ENCODE measurements around the gene ASAP3. TPM values are rescaled to one million over a fixed set of nuclear protein-coding genes. Genes with fewer than 3 reads are reported as not detected.
A peak's percentile ranks its signal among the peaks of the same experiment; 100 is the strongest.

The ASAP3 gene
- total and polyA plus RNA-seq, 8 donors: 24.9 to 228 (median 30.5) TPM

DNA sequence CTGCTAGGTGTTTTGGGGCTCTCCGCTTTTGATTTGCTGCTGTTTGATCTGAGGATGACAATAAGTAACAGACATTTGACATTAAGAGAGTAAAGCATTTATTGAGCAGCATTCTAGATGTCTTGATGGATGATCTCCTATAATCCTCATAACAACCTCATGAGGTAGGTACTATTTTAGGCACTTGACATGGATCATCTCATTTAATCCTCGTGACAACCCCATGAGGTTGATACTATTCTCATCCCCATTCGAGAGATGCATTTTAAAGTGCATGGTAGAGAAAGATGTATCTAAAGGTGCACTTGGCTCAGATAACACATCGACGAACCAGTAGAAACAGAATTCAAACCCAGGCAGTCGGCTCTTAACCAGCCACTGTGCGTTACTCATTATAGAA, 86.1 kb downstream of the ASAP3 start:
- intact Hi-C loops (cut with DNase I; ENCODE audit: low total_unique reads): no loop called here
- 91 to 97% (median 94%) methylated on average over 7 of the region's 7 CpGs for WGBS, 5 donors
- Histone ChIP-seq H3K27ac (no peak overlapping the region), H3K9me3 (no peaks in the 10 kb centered on the region), H3K36me3 (peaks cover 3 to 45% (median 31%) of the 10 kb centered on the region in 4 donors), H3K4me3 (no peak overlapping the region), H3K27me3 (no peaks in the 10 kb centered on the region), H3K4me1 (peaks cover 19 to 40% (median 32%) of the 10 kb centered on the region in 4 donors)
- TF ChIP-seq POLR2AphosphoS5 (IDR thresholded peaks at IDR 0.05) (no peak), EP300 (IDR thresholded peaks at IDR 0.05) (no peak), POLR2A (IDR thresholded peaks at IDR 0.05) (no peak)
- TF ChIP-seq, protein P1, sequence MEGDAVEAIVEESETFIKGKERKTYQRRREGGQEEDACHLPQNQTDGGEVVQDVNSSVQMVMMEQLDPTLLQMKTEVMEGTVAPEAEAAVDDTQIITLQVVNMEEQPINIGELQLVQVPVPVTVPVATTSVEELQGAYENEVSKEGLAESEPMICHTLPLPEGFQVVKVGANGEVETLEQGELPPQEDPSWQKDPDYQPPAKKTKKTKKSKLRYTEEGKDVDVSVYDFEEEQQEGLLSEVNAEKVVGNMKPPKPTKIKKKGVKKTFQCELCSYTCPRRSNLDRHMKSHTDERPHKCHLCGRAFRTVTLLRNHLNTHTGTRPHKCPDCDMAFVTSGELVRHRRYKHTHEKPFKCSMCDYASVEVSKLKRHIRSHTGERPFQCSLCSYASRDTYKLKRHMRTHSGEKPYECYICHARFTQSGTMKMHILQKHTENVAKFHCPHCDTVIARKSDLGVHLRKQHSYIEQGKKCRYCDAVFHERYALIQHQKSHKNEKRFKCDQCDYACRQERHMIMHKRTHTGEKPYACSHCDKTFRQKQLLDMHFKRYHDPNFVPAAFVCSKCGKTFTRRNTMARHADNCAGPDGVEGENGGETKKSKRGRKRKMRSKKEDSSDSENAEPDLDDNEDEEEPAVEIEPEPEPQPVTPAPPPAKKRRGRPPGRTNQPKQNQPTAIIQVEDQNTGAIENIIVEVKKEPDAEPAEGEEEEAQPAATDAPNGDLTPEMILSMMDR (IDR thresholded peaks at IDR 0.05): no peak
- DNase-seq: no peak

DNA sequence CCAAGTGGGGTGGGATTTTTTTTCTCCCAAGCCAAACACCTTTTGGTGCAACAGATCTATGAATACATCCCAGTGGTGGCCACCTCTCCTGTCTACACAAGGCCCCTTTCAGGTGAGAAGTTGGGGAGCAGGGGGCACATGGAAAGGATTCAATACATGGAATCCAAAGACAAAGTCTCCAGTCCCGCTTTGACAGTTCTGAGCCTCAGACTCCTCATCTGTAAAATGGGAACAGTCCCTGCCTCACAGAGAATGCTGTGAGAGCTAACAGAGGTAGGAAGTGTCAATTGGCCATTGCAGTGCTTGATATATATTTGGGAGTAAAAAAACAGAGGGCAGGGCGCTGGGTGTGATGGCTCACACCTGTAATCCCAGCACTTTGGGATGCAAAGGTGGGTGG, 87.6 kb downstream of the ASAP3 start:
- 89 to 98% (median 96%) methylated on average over 2 of the region's 2 CpGs for WGBS, 5 donors
- no peak for TF ChIP-seq POLR2A (IDR thresholded peaks at IDR 0.05)
- no peak for TF ChIP-seq POLR2AphosphoS5 (IDR thresholded peaks at IDR 0.05)
- TF ChIP-seq, protein P1 (IDR thresholded peaks at IDR 0.05): no peak
- no peak for TF ChIP-seq EP300 (IDR thresholded peaks at IDR 0.05)
- intact Hi-C loops (cut with DNase I; ENCODE audit: low total_unique reads): no loop called here
- peak overlapping the region in 1 of 5 donors; percentile 86 for H3K27ac ChIP-seq
- H3K4me1 ChIP-seq: peaks cover 14 to 32% (median 25%) of the 10 kb centered on the region in 4 donors
- no peaks in the 10 kb centered on the region for H3K9me3 ChIP-seq
- no peaks in the 10 kb centered on the region for H3K27me3 ChIP-seq
- no peak for DNase-seq
- no peak overlapping the region for H3K4me3 ChIP-seq
- H3K36me3 ChIP-seq: peaks cover 3 to 41% (median 31%) of the 10 kb centered on the region in 4 donors

DNA sequence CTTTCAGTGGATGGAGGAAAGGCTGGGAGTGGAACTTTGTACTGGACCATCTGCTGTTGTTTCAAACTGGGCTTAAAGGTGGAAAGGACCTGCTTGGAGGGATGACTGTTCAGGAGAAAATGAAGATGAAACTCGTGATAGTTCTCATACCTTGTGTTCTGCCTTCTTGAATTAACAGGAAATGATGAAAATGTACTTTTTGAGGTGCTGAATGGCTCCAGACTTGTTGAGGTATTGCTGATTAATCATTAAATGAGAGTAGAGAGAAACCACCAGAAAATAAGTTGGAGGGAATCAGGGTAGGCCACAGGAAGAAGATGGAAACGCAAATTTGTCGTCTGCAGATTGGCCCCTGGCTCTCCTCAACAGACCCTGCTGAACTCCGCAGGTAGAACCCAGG, 88.1 kb downstream of the ASAP3 start:
- TF ChIP-seq EP300 (IDR thresholded peaks at IDR 0.05) (no peak), POLR2A (IDR thresholded peaks at IDR 0.05) (no peak), POLR2AphosphoS5 (IDR thresholded peaks at IDR 0.05) (no peak)
- TF ChIP-seq, protein P1 (IDR thresholded peaks at IDR 0.05): no peak
- Histone ChIP-seq H3K9me3 (no peaks in the 10 kb centered on the region), H3K27ac (peak overlapping the region in 4 of 5 donors; percentile 74 to 86 (median 78)), H3K4me3 (no peak overlapping the region), H3K4me1 (peaks cover 14 to 28% (median 23%) of the 10 kb centered on the region in 4 donors), H3K27me3 (no peaks in the 10 kb centered on the region), H3K36me3 (peaks cover 3 to 41% (median 31%) of the 10 kb centered on the region in 4 donors)
- intact Hi-C loops (cut with DNase I; ENCODE audit: low total_unique reads): no loop called here
- WGBS, 5 donors: 82 to 90% (median 86%) methylated on average over 4 of the region's 4 CpGs
- no peak for DNase-seq

DNA sequence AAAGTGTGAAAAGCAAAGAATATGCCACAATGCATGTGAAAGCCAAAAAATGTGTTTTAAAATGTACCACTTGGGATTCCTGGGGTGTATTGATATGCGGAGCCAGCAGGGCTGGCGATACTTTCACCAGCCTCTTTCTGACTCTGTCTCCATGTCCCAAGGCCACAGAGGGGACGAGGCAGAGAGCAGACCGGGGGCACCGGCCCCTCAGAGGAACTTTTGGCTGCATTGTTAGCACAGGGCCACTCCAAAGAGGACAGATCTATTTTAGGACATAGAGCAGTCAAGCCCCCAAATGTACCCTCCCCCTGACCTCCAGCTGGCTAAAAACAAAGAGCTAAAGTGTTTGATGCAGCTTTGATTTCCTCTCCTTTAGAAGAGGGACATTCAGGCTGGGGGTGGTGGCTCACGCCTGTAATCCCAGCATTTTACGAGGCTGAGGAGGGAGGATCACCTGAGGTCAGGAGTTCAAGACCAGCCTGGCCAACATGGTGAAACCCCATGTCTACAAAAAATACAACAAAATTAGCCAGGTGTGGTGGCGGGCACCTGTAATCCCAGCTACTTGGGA, 88.7 kb downstream of the ASAP3 start:
- Histone ChIP-seq H3K4me3 (no peak overlapping the region), H3K9me3 (no peaks in the 10 kb centered on the region), H3K27ac (peak overlapping the region; percentile 44 to 86 (median 75)), H3K4me1 (peaks cover 13 to 25% (median 19%) of the 10 kb centered on the region in 4 donors), H3K36me3 (peaks cover 3 to 41% (median 31%) of the 10 kb centered on the region in 4 donors), H3K27me3 (no peaks in the 10 kb centered on the region)
- 50 to 71% (median 65%) methylated on average over 8 of the region's 8 CpGs for WGBS, 5 donors
- TF ChIP-seq POLR2A (IDR thresholded peaks at IDR 0.05) (no peak), POLR2AphosphoS5 (IDR thresholded peaks at IDR 0.05) (no peak), EP300 (IDR thresholded peaks at IDR 0.05) (no peak)
- TF ChIP-seq, protein P1 (IDR thresholded peaks at IDR 0.05): no peak
- no peak for DNase-seq
- intact Hi-C loops (cut with DNase I; ENCODE audit: low total_unique reads): no loop called here
